ENCODE results near the gene KCNA4.
"Not testable (repeated sequence)": the region's sequence is repeated elsewhere in the genome, so short reads cannot be mapped to it uniquely, and the experiment has no call there.

The KCNA4 gene

GRCh38 chr11:30045144-30045543 is 28.3 kb upstream of the KCNA4 start:
- no peak for DNase-seq (ENCODE audit: extremely low read depth, low read depth)
- TF ChIP-seq, protein P1, sequence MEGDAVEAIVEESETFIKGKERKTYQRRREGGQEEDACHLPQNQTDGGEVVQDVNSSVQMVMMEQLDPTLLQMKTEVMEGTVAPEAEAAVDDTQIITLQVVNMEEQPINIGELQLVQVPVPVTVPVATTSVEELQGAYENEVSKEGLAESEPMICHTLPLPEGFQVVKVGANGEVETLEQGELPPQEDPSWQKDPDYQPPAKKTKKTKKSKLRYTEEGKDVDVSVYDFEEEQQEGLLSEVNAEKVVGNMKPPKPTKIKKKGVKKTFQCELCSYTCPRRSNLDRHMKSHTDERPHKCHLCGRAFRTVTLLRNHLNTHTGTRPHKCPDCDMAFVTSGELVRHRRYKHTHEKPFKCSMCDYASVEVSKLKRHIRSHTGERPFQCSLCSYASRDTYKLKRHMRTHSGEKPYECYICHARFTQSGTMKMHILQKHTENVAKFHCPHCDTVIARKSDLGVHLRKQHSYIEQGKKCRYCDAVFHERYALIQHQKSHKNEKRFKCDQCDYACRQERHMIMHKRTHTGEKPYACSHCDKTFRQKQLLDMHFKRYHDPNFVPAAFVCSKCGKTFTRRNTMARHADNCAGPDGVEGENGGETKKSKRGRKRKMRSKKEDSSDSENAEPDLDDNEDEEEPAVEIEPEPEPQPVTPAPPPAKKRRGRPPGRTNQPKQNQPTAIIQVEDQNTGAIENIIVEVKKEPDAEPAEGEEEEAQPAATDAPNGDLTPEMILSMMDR (IDR thresholded peaks at IDR 0.05; ENCODE audit: low read depth, low read length, missing control alignments): no peak
- no peak overlapping the region for H3K4me3 ChIP-seq (replicated peaks; ENCODE audit: low read depth, low read length)

GRCh38 chr11:30041171-30041570 is 24.3 kb upstream of the KCNA4 start:
- DNase-seq (ENCODE audit: extremely low read depth, low read depth): no peak
- TF ChIP-seq, protein P1 (IDR thresholded peaks at IDR 0.05; ENCODE audit: low read depth, low read length, missing control alignments): no peak

DNA sequence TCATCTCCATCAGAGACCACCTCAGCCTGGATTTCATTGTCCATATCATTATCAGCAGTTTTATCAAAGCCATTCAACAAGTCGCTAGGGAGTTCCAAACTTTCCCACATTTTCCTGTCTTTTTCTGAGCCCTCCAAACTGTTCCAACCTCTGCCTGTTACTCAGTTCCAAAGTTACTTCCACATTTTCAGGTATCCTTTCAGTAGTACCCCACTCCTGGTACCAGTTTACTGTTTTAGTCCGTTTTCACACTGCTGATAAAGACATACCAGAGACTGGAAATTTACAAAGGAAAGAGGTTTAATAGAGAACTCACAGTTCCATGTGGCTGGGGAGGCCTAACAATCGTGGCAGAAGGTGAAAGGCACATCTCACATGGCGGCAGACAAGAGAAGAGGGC is 17.9 kb upstream of the KCNA4 start:
- DNase-seq (ENCODE audit: extremely low read depth, low read depth); H3K4me3 ChIP-seq (replicated peaks; ENCODE audit: low read depth, low read length): not testable (repeated sequence)

More at GRCh38 chr11:30041171-30041570, 24.3 kb upstream of the KCNA4 start:
- no peak overlapping the region for H3K4me3 ChIP-seq (replicated peaks; ENCODE audit: low read depth, low read length)

- H3K4me3 ChIP-seq (replicated peaks; ENCODE audit: low read depth, low read length); DNase-seq (ENCODE audit: extremely low read depth, low read depth): not testable (repeated sequence)
Measured at GRCh38 chr11:30034166-30034565, 17.3 kb upstream of the KCNA4 start.

- DNase-seq (ENCODE audit: extremely low read depth, low read depth): no peak
- TF ChIP-seq, protein P1 (IDR thresholded peaks at IDR 0.05; ENCODE audit: low read depth, low read length, missing control alignments): no peak
- H3K4me3 ChIP-seq (replicated peaks; ENCODE audit: low read depth, low read length): no peak overlapping the region
Measured at GRCh38 chr11:30025396-30026139, 8.7 kb upstream of the KCNA4 start.

DNA sequence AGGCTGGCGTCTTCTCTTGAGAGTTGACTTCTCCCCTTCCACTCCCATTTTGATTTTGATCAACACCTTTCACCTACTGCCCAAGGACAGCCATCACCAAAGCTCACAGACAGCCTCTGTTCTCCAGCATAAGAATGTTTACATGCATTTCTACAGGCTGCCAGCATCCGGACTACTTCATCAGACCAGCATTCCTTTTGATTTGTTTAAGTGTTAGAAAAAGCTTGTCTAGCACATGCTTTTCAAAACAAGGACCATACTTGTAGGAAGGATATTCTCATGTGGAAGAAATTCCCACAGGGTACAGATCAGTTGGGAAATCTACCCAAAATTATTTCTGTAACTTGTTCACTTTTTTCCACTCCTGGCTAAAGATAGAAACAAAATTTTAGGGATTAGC is 6.2 kb upstream of the KCNA4 start:
- no peak for DNase-seq (ENCODE audit: extremely low read depth, low read depth)
- H3K4me3 ChIP-seq (replicated peaks; ENCODE audit: low read depth, low read length): no peak overlapping the region
- TF ChIP-seq, protein P1 (IDR thresholded peaks at IDR 0.05; ENCODE audit: low read depth, low read length, missing control alignments): no peak

DNA sequence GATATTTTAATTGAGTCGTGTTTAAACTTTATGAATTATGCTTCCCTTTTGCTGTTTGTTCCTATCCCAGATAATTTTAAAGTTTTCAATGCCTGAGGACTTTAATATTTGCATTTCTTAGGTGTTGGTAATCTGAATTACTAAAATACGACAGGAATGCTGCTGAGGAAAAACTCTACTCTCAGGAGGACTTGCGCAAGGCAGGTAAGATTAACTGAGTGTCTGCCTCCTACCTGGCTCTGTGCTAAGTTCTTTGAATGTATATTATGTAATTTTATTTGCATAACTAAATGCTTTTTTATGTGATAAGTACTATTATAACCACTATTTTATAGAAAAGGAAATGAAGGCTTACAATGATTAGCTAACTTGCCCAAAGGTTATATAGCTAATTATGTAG is 2.7 kb upstream of the KCNA4 start:
- no peak for DNase-seq (ENCODE audit: extremely low read depth, low read depth)
- no peak overlapping the region for H3K4me3 ChIP-seq (replicated peaks; ENCODE audit: low read depth, low read length)
- TF ChIP-seq, protein P1 (IDR thresholded peaks at IDR 0.05; ENCODE audit: low read depth, low read length, missing control alignments): no peak

DNA sequence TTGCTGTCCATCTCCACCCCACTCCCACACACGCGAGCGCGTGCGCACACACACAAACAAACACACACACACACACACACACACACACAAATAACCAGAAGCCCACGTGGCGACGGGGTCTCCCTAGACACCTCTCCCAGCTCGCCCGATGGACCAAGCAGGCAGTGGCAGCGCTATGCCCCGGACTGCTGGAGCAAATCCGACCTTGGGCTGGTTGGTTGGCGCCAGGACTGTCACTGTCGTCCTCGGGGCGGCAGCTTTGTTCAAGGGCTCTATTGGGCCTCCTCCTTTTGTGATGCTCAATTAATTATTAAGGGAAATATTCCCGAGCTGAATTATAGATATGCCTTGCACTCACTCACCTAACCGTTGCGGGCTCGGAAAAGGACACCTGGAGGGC is 1.7 kb upstream of the KCNA4 start:
- TF ChIP-seq, protein P1 (IDR thresholded peaks at IDR 0.05; ENCODE audit: low read depth, low read length, missing control alignments): no peak
- H3K4me3 ChIP-seq (replicated peaks; ENCODE audit: low read depth, low read length): no peak overlapping the region
- no peak for DNase-seq (ENCODE audit: extremely low read depth, low read depth)
